Stimulated activated CD8-positive, alpha-beta memory T cell treated with anti-CD3 and anti-CD28 coated beads, Interleukin-15, amount 100 ng/mL, for 4 hours (primary cell): Measurements from ENCODE around the gene VEGFD.
"Not testable (repeated sequence)": the region's sequence is repeated elsewhere in the genome, so short reads cannot be mapped to it uniquely, and the experiment has no call there.

Source experiments
- DNase-seq, 2 donors: peaks; one replicate each; pipeline ENCODE4 v3.0.0-alpha.2; 2020; ENCODE audit warnings: low read depth in 2 of 2

VEGFD gene

DNA sequence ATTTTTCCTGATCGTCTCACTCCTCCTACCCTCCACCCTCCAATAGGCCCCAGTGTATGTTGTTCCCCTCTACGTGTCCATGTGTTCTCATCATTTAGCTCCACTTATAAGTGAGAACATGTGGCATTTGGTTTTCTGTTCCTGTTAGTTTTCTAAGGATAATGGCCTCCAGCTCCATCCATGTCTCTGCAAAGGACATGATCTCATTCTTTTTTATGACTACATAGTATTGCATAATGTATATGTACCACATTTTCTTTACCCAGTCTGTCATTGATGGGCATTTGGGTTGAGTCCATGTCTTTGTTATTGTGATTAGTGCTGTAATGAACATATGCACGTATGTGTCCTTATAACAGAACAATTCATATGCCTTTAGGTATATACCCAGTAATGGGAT is 78.3 kb downstream of the VEGFD start:
- DNase-seq = not testable (repeated sequence)

DNA sequence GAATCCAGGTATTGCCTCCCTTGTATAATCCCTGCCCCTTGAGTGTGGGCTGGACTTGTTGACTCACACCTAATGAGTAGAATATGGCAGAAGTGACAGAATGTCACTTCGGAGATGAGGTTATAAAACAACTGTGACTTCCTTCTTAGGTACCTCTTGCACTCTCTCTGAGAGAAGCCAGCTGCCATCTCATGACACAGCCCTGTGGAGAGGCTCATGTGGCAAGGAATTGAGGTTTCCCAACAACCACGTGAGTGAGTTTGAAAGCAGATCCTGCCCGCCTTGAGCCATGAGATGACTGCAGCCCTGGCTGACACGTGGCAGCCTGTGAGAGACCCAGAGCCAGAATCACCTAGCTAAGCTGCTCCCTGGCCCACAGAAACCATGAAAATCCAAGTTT is 82.3 kb downstream of the VEGFD start:
- DNase-seq = no peak

DNA sequence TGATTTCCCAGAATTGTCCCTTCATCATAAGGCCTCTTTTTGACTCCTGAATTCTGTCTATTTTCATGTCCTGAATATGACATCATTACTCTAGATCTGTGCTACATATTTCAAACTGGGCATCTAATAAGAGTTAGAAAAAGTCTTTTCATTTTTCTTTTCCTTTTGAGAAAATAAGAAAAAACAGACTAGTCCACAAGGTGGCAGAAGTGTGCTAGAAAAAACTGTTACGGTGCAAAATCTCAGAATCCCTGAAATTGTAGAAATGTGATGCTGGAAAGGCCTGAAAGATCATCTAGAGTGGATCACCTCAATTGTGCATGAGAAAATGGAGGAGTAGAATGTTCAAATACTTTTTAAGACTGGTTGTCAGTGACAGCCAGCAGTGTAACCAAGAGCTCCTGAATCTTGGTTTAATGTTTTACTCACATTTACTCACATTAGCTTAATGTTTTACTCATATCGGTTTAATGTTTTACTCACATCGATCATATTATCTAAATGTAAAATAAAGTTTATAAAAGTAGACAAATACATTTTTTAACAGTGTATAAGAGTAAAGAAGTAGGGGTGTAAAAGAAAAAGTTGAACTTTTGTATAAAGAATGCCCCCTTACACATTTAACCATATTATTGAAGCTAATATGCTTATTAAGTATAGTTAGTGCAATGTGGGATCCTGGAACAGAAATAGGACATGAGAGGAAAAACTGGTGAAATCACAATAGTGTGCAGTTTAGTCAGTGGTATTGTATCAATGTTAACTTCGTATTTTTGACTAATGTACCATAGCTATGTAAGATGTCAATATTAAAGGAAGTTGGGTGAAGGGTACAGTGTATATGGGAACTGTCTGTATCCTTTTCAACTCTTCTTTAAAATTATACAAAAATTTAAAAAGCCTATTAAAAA is 84.0 kb downstream of the VEGFD start:
- no peak for DNase-seq

DNA sequence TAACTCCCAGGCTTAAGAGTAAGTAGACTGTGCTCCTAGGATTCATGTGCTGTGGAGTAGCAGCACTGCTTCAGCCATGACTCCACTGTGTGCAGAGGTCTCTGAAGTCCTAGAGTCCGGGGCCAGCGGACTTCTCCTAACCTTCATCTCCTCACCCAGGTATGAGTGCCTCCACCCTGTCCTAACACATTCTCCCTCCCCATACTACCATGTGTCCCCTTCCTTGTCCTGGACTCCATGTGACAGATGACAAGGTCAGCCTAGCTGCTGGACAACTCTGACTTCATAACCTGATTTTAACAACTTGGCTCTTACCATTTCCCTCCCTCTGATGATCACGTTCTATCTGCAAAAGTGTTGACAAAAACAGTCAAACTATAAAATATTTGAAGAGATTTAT is 85.4 kb downstream of the VEGFD start:
- DNase-seq = no peak

DNA sequence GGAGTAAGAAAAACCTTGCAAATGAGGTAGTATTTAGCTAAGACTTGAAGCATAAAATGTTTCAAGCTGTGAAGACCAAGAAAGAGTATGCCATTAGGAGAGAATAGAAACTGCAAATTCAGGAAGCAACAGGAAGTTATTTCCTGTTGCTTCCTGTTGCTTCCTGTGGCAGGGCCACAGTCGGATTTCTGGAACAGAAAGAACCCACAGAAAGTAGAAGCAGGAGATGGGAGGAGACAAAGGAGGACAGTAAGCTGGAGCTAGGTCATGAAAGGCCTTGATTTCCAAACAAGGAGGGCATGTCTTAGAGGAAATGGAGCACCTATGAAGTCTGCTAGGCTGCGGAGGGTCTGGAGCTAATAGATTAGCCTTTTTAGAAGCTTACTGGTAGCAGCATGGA is 86.0 kb downstream of the VEGFD start:
- DNase-seq = no peak
